Measurements from ENCODE around the gene ATAT1. TPM values are rescaled to one million over a fixed set of nuclear protein-coding genes. Genes with fewer than 3 reads are reported as not detected.

ATAT1 gene
- total and polyA plus RNA-seq, 9 of the 15 experiments (the other 6 are each of a cell fraction or from before 2014, with no cell fraction given) = 0.65 to 5.8 (median 1.6) TPM

DNA sequence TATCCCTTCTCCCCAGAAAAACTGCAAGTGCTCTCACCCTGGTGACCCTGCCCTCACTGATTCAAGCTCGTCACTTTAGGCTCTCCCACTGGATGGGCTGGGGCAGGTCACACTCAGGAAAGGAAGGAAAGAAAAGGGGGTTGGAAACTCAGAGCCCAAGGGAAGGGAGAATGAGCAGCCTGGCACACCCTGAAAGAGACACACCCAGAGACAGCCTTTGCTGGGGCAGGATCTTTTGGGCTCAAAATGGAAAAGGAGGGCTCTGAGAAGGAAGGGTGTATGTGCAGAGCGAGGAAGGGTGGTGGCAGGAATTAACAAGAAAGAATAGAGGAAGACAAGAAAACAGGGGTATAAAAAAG, 57.3 kb downstream of the ATAT1 start (continued):
- TF ChIP-seq NR1H2 (CRISPR knock-in tag; IDR thresholded peaks at IDR 0.05) (0 out of 2 replicates have a peak, but pooled peaks have one; percentile 42), PCBP1 (IDR thresholded peaks at IDR 0.05; ENCODE audit: low read depth, low read length, poor library complexity, severe bottlenecking) (no peak), GATA2 (CRISPR knock-in tag; IDR thresholded peaks at IDR 0.05) (no peak), ZC3H11A (IDR thresholded peaks at IDR 0.05; ENCODE audit: low read depth, low read length) (no peak), MCM7 (IDR thresholded peaks at IDR 0.05) (no peak), NRF1 (conservative IDR thresholded peaks at IDR 0.05 in 1 of 2, IDR thresholded peaks at IDR 0.05 in 1 of 2) (0 out of 4 replicates have a peak, but pooled peaks of 1 of the 2 experiments have one; percentile 7), HDGF (IDR thresholded peaks at IDR 0.05) (peak; percentile 46; the same call in 1 of the 2 replicates), NR3C1 (CRISPR knock-in tag; IDR thresholded peaks at IDR 0.05) (no peak)
- TF ChIP-seq, protein P1, sequence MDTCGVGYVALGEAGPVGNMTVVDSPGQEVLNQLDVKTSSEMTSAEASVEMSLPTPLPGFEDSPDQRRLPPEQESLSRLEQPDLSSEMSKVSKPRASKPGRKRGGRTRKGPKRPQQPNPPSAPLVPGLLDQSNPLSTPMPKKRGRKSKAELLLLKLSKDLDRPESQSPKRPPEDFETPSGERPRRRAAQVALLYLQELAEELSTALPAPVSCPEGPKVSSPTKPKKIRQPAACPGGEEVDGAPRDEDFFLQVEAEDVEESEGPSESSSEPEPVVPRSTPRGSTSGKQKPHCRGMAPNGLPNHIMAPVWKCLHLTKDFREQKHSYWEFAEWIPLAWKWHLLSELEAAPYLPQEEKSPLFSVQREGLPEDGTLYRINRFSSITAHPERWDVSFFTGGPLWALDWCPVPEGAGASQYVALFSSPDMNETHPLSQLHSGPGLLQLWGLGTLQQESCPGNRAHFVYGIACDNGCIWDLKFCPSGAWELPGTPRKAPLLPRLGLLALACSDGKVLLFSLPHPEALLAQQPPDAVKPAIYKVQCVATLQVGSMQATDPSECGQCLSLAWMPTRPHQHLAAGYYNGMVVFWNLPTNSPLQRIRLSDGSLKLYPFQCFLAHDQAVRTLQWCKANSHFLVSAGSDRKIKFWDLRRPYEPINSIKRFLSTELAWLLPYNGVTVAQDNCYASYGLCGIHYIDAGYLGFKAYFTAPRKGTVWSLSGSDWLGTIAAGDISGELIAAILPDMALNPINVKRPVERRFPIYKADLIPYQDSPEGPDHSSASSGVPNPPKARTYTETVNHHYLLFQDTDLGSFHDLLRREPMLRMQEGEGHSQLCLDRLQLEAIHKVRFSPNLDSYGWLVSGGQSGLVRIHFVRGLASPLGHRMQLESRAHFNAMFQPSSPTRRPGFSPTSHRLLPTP (IDR thresholded peaks at IDR 0.05; ENCODE audit: borderline replicate concordance, extremely low read depth, insufficient read length) = no peak
- TF ChIP-seq, protein P2, sequence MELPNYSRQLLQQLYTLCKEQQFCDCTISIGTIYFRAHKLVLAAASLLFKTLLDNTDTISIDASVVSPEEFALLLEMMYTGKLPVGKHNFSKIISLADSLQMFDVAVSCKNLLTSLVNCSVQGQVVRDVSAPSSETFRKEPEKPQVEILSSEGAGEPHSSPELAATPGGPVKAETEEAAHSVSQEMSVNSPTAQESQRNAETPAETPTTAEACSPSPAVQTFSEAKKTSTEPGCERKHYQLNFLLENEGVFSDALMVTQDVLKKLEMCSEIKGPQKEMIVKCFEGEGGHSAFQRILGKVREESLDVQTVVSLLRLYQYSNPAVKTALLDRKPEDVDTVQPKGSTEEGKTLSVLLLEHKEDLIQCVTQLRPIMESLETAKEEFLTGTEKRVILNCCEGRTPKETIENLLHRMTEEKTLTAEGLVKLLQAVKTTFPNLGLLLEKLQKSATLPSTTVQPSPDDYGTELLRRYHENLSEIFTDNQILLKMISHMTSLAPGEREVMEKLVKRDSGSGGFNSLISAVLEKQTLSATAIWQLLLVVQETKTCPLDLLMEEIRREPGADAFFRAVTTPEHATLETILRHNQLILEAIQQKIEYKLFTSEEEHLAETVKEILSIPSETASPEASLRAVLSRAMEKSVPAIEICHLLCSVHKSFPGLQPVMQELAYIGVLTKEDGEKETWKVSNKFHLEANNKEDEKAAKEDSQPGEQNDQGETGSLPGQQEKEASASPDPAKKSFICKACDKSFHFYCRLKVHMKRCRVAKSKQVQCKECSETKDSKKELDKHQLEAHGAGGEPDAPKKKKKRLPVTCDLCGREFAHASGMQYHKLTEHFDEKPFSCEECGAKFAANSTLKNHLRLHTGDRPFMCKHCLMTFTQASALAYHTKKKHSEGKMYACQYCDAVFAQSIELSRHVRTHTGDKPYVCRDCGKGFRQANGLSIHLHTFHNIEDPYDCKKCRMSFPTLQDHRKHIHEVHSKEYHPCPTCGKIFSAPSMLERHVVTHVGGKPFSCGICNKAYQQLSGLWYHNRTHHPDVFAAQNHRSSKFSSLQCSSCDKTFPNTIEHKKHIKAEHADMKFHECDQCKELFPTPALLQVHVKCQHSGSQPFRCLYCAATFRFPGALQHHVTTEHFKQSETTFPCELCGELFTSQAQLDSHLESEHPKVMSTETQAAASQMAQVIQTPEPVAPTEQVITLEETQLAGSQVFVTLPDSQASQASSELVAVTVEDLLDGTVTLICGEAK (IDR thresholded peaks at IDR 0.05) = peak; percentile 32; the same call in 1 of the 2 replicates
- TF ChIP-seq, protein P2 (CRISPR knock-in tag; IDR thresholded peaks at IDR 0.05) = no peak
- TF ChIP-seq, protein P3, sequence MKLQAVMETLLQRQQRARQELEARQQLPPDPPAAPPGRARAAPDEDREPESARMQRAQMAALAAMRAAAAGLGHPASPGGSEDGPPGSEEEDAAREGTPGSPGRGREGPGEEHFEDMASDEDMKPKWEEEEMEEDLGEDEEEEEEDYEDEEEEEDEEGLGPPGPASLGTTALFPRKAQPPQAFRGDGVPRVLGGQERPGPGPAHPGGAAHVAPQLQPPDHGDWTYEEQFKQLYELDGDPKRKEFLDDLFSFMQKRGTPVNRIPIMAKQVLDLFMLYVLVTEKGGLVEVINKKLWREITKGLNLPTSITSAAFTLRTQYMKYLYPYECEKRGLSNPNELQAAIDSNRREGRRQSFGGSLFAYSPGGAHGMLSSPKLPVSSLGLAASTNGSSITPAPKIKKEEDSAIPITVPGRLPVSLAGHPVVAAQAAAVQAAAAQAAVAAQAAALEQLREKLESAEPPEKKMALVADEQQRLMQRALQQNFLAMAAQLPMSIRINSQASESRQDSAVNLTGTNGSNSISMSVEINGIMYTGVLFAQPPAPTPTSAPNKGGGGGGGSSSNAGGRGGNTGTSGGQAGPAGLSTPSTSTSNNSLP (IDR thresholded peaks at IDR 0.05; ENCODE audit: borderline replicate concordance, low read depth, low read length) = no peak
- TF ChIP-seq, protein P4, sequence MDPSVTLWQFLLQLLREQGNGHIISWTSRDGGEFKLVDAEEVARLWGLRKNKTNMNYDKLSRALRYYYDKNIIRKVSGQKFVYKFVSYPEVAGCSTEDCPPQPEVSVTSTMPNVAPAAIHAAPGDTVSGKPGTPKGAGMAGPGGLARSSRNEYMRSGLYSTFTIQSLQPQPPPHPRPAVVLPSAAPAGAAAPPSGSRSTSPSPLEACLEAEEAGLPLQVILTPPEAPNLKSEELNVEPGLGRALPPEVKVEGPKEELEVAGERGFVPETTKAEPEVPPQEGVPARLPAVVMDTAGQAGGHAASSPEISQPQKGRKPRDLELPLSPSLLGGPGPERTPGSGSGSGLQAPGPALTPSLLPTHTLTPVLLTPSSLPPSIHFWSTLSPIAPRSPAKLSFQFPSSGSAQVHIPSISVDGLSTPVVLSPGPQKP (CRISPR knock-in tag; IDR thresholded peaks at IDR 0.05) = no peak

Measured in K562 (cell line).